Astrocyte (in vitro differentiated cells and primary cell): Measurements from ENCODE around the gene APOBEC3G. TPM values are rescaled to one million over a fixed set of nuclear protein-coding genes. Genes with fewer than 3 reads are reported as not detected.
"Not testable (repeated sequence)": the region's sequence is repeated elsewhere in the genome, so short reads cannot be mapped to it uniquely, and the experiment has no call there.

Experiments used
- DNase-seq: peaks from one replicate; pipeline ENCODE4 v3.0.0-alpha.2; 2010; ENCODE audit warnings: low read depth
- FAIRE-seq: peaks from 2 replicates; lab custom pipeline; 2011; peaks lifted over from hg19 to GRCh38; lab: Jason Lieb, UNC
- H2AFZ ChIP-seq: 2 replicates; pipeline ENCODE4 v1.6.0; 2012; ENCODE audit warnings: low read depth, low read length, inconsistent platforms
- H3K27ac ChIP-seq: 2 replicates; pipeline ENCODE4 v1.5.1; 2011; ENCODE audit warnings: low read depth, low read length, inconsistent platforms
- H3K27me3 ChIP-seq: 2 replicates; pipeline ENCODE4 v1.6.0; 2011; ENCODE audit warnings: low read length, inconsistent platforms; ENCODE audit not compliant: insufficient read depth
- H3K36me3 ChIP-seq: 2 replicates; pipeline ENCODE4 v1.5.1; 2011; ENCODE audit warnings: low read length, inconsistent platforms; ENCODE audit not compliant: insufficient read depth
- H3K4me1 ChIP-seq: 2 replicates; pipeline ENCODE4 v1.5.1; 2011; ENCODE audit warnings: low read length, inconsistent platforms; ENCODE audit not compliant: insufficient read depth
- H3K4me2 ChIP-seq: 2 replicates; pipeline ENCODE4 v1.6.0; 2012; ENCODE audit warnings: low read length, inconsistent platforms
- H3K4me3 ChIP-seq: 2 replicates; pipeline ENCODE4 v1.5.1; 2011; ENCODE audit warnings: low read depth, mild to moderate bottlenecking, low read length, inconsistent platforms; ENCODE audit not compliant: insufficient read depth
- H3K79me2 ChIP-seq: 2 replicates; pipeline ENCODE4 v1.6.0; 2012; ENCODE audit warnings: mild to moderate bottlenecking, low read length, inconsistent platforms; ENCODE audit not compliant: insufficient read depth
- H3K9ac ChIP-seq: 2 replicates; pipeline ENCODE4 v1.6.0; 2012; ENCODE audit warnings: mild to moderate bottlenecking, low read length, inconsistent platforms
- H3K9me3 ChIP-seq: 2 replicates; pipeline ENCODE4 v1.5.1; 2012; ENCODE audit warnings: low read depth, mild to moderate bottlenecking, low read length, inconsistent platforms; ENCODE audit not compliant: insufficient read depth
- H4K20me1 ChIP-seq: 2 replicates; pipeline ENCODE4 v1.6.0; 2012; ENCODE audit warnings: low read length, inconsistent platforms; ENCODE audit not compliant: insufficient read depth
- H3K27ac Mint-ChIP-seq: one replicate; pipeline ENCODE4 v1.8.0; 2021; ENCODE audit warnings: mild to moderate bottlenecking, mixed read lengths; ENCODE audit not compliant: unreplicated experiment
- H3K27me3 Mint-ChIP-seq: one replicate; pipeline ENCODE4 v1.8.0; 2021; ENCODE audit warnings: low read depth, mixed read lengths; ENCODE audit not compliant: unreplicated experiment
- H3K36me3 Mint-ChIP-seq: one replicate; pipeline ENCODE4 v1.8.0; 2021; ENCODE audit warnings: low read depth, mixed read lengths; ENCODE audit not compliant: unreplicated experiment
- H3K4me1 Mint-ChIP-seq: one replicate; pipeline ENCODE4 v1.8.0; 2021; ENCODE audit warnings: low read depth, mixed read lengths; ENCODE audit not compliant: unreplicated experiment
- H3K4me3 Mint-ChIP-seq: one replicate; pipeline ENCODE4 v1.8.0; 2021; ENCODE audit warnings: mild to moderate bottlenecking, moderate library complexity, mixed read lengths; ENCODE audit not compliant: unreplicated experiment
- H3K9me3 Mint-ChIP-seq: one replicate; pipeline ENCODE4 v1.8.0; 2021; ENCODE audit warnings: mild to moderate bottlenecking, mixed read lengths; ENCODE audit not compliant: unreplicated experiment
- EZH2 ChIP-seq: IDR thresholded peaks from 2 replicates; pipeline ENCODE4 v1.6.1; 2012; ENCODE audit warnings: mild to moderate bottlenecking, low read length, inconsistent platforms; ENCODE audit not compliant: insufficient read depth
- total RNA-seq: library from RNA; stranded (reverse); gene quantifications from 2 replicates; pipeline ENCODE4 v1.2.1, GENCODE V29; 2021
- TF ChIP-seq, protein P1 (sequence below): IDR thresholded peaks from 2 replicates; pipeline ENCODE4 v1.5.1; 2011; ENCODE audit warnings: low read depth, mild to moderate bottlenecking, inconsistent platforms, low read length, moderate library complexity; ENCODE audit not compliant: insufficient read depth

Gene APOBEC3G
- total RNA-seq, 1 donor from 2014 or later: 2.4 TPM

DNA sequence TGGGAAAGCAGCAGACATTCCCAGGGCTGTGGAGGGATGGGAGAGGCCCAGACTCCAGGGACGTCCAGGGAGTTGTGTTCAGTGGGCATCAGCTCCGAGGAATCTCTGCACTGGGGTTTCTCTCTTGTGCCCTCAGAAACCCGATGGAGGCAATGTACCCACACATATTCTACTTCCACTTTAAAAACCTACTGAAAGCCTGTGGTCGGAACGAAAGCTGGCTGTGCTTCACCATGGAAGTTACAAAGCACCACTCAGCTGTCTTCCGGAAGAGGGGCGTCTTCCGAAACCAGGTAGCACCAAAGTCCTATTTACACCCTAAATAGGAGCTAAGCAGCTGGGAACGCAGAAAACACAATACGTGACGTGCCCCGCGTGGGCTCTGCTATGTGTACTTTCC is 47.8 kb upstream of the APOBEC3G start:
- H3K4me3 Mint-ChIP-seq: no peak overlapping the region
- no peaks in the 10 kb centered on the region for H3K79me2 ChIP-seq
- no peaks in the 10 kb centered on the region for H3K4me1 ChIP-seq
- no peak overlapping the region for H3K27ac Mint-ChIP-seq
- no peaks in the 10 kb centered on the region for H3K27me3 ChIP-seq
- DNase-seq: no peak
- H3K9ac ChIP-seq: no peak overlapping the region
- TF ChIP-seq EZH2: no peak
- TF ChIP-seq, protein P1, sequence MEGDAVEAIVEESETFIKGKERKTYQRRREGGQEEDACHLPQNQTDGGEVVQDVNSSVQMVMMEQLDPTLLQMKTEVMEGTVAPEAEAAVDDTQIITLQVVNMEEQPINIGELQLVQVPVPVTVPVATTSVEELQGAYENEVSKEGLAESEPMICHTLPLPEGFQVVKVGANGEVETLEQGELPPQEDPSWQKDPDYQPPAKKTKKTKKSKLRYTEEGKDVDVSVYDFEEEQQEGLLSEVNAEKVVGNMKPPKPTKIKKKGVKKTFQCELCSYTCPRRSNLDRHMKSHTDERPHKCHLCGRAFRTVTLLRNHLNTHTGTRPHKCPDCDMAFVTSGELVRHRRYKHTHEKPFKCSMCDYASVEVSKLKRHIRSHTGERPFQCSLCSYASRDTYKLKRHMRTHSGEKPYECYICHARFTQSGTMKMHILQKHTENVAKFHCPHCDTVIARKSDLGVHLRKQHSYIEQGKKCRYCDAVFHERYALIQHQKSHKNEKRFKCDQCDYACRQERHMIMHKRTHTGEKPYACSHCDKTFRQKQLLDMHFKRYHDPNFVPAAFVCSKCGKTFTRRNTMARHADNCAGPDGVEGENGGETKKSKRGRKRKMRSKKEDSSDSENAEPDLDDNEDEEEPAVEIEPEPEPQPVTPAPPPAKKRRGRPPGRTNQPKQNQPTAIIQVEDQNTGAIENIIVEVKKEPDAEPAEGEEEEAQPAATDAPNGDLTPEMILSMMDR: no peak
- H3K4me1 Mint-ChIP-seq: no peaks in the 10 kb centered on the region
- no peaks in the 10 kb centered on the region for H3K9me3 Mint-ChIP-seq
- peaks cover 5% of the 10 kb centered on the region for H3K27me3 Mint-ChIP-seq
- no peak for FAIRE-seq
- no peaks in the 10 kb centered on the region for H3K9me3 ChIP-seq
- H4K20me1 ChIP-seq: no peaks in the 10 kb centered on the region
- H2AFZ ChIP-seq: no peak overlapping the region
- peaks cover under 1% of the 10 kb centered on the region for H3K36me3 Mint-ChIP-seq
- no peak overlapping the region for H3K4me2 ChIP-seq
- H3K36me3 ChIP-seq: no peaks in the 10 kb centered on the region
- no peak overlapping the region for H3K4me3 ChIP-seq
- H3K27ac ChIP-seq: no peak overlapping the region

DNA sequence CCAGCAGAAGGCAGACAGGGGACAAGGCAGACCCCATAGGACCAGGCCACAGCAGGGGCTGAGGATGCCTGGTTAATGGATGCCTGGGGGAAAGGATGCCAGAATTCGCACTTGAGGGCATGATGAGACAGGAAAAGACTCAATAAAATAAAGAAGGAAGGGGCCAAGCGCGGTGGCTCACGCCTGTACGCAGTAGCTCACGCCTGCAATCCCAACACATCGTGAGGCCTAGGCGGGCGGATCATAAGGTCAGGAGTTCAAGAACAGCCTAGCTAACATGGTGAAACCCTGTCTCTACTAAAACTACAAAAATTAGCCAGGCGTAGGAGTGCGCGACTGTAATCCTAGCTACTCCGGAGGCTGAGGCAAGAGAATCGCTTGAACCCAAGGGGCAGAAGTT is 46.4 kb upstream of the APOBEC3G start:
- Histone ChIP-seq H2AFZ (no peak overlapping the region), H3K27me3 (no peaks in the 10 kb centered on the region), H3K27ac (no peak overlapping the region), H3K4me1 (no peaks in the 10 kb centered on the region), H3K9me3 (no peaks in the 10 kb centered on the region), H3K4me3 (no peak overlapping the region), H3K36me3 (no peaks in the 10 kb centered on the region), H3K9ac (no peak overlapping the region), H3K79me2 (no peaks in the 10 kb centered on the region), H4K20me1 (no peaks in the 10 kb centered on the region), H3K4me2 (no peak overlapping the region)
- no peak for FAIRE-seq
- DNase-seq: no peak
- H3K36me3 Mint-ChIP-seq: no peaks in the 10 kb centered on the region
- H3K4me1 Mint-ChIP-seq: no peaks in the 10 kb centered on the region
- TF ChIP-seq, protein P1: no peak
- no peak for TF ChIP-seq EZH2
- no peak overlapping the region for H3K27ac Mint-ChIP-seq
- no peaks in the 10 kb centered on the region for H3K9me3 Mint-ChIP-seq
- peaks cover 3% of the 10 kb centered on the region for H3K27me3 Mint-ChIP-seq
- H3K4me3 Mint-ChIP-seq: no peak overlapping the region

DNA sequence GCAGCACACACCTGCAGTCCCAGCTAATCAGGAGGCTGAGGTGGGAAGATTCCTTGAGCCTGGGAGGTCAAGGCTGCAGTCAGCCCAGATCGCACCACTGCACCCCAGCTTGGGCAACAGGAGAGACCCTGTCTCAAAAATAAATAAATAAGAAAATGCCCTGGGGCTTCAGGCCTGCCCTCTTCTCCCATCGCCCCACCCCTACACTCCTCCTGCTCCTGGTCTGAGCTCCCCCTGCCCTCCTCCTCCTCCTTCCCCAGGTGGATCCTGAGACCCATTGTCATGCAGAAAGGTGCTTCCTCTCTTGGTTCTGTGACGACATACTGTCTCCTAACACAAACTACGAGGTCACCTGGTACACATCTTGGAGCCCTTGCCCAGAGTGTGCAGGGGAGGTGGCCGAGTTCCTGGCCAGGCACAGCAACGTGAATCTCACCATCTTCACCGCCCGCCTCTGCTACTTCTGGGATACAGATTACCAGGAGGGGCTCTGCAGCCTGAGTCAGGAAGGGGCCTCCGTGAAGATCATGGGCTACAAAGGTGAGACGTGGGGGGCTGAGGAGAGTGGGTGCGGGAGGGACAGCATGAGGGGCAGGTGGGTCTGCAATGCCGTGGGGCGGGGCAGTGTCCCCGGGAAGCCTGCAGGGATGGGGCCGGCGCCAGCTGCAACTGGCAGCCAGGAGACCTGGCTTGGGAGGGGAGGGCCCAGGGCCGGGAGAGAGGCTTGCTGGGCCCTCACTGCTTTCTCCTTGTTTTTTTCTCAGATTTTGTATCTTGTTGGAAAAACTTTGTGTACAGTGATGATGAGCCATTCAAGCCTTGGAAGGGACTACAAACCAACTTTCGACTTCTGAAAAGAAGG is 45.4 kb upstream of the APOBEC3G start:
- not testable (repeated sequence) for H3K27me3 Mint-ChIP-seq, H3K27ac Mint-ChIP-seq, H3K36me3 ChIP-seq, H3K4me1 ChIP-seq, H3K4me1 Mint-ChIP-seq, H3K9me3 Mint-ChIP-seq, H3K4me3 Mint-ChIP-seq, H4K20me1 ChIP-seq, H2AFZ ChIP-seq, H3K4me2 ChIP-seq, H3K9me3 ChIP-seq, FAIRE-seq, H3K9ac ChIP-seq, H3K36me3 Mint-ChIP-seq, H3K4me3 ChIP-seq, H3K27ac ChIP-seq, DNase-seq, H3K27me3 ChIP-seq, H3K79me2 ChIP-seq

DNA sequence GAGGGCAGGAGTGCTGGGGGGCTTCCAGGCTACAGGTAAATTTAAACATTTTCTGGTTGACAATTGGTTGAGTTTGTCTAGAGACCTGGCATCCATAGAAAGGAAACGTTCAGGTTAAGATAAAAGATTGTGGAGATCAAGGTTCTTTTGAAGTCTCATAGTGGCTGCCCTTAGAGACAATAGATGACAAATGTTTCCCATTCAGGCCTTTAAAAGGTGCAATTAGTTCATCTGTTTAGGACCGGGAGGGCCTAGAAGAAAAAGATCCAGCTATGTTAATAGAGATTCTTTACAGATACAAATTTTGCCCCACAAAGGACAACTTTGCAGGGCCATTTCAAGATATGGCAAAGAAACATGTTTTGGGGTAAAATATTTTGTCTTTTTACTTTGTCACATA is 40.0 kb upstream of the APOBEC3G start:
- H3K9ac ChIP-seq, H3K4me3 ChIP-seq, H3K27ac Mint-ChIP-seq, H3K27me3 ChIP-seq, H3K4me3 Mint-ChIP-seq, H3K79me2 ChIP-seq, H3K4me2 ChIP-seq, H4K20me1 ChIP-seq, H3K4me1 ChIP-seq, H3K36me3 ChIP-seq, H3K9me3 Mint-ChIP-seq, H3K4me1 Mint-ChIP-seq, DNase-seq, H2AFZ ChIP-seq, H3K27ac ChIP-seq, H3K27me3 Mint-ChIP-seq, H3K9me3 ChIP-seq, FAIRE-seq, H3K36me3 Mint-ChIP-seq: not testable (repeated sequence)
